Neural cell (in vitro differentiated cells): ENCODE data around the gene RALGPS1.

Experiments
- EP300 ChIP-seq: fragments of 450-650 bp; conservative IDR thresholded peaks from 2 replicates; pipeline ENCODE4 v1.6.1; 2014; ENCODE audit warnings: antibody characterized with exemption, mild to moderate bottlenecking, moderate library complexity; ENCODE audit not compliant: poor library complexity, severe bottlenecking
- MXI1 ChIP-seq: fragments of 450-650 bp; conservative IDR thresholded peaks from 2 replicates; pipeline ENCODE4 v1.6.1; 2014; ENCODE audit warnings: antibody characterized with exemption, mild to moderate bottlenecking; ENCODE audit not compliant: poor library complexity, severe bottlenecking
- POLR2AphosphoS5 ChIP-seq: IDR thresholded peaks from 2 replicates; pipeline ENCODE4 v1.6.1; 2012
- RAD21 ChIP-seq: fragments of 450-650 bp; conservative IDR thresholded peaks from 2 replicates; pipeline ENCODE4 v1.6.1; 2014; ENCODE audit warnings: antibody characterized with exemption, mild to moderate bottlenecking, moderate library complexity
- TF ChIP-seq, protein P1 (sequence below): fragments of 450-650 bp; IDR thresholded peaks from 2 replicates; pipeline ENCODE4 v1.5.1; 2014; ENCODE audit warnings: antibody characterized with exemption, mild to moderate bottlenecking, moderate library complexity; ENCODE audit not compliant: poor library complexity, severe bottlenecking
- TF ChIP-seq, protein P2 (sequence below): IDR thresholded peaks from 2 replicates; pipeline ENCODE4 v1.6.1; 2012; ENCODE audit warnings: borderline replicate concordance

DNA sequence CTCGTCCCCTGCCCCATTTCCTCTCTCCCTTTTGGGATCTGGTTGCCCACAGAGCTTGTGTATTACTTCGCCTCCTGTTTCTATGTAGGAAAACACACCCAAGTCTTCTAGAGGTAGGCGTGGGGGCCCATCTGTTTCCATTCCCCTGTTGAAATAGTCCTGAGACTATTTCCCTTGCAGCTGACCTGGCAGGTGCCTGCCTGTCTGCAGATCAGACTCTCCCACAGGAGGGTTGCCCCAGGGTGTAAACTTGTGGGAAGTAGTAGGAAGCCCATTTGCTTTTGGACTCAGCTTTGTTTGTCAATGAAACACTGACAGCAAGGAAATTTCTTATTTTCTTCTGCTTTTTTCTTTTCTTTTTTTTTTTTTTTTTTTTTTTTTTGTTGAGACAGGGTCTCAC is 333.7 kb downstream of the RALGPS1 start:
- TF ChIP-seq POLR2AphosphoS5 = no peak
- no peak for TF ChIP-seq EP300
- no peak for TF ChIP-seq RAD21
- TF ChIP-seq, protein P1, sequence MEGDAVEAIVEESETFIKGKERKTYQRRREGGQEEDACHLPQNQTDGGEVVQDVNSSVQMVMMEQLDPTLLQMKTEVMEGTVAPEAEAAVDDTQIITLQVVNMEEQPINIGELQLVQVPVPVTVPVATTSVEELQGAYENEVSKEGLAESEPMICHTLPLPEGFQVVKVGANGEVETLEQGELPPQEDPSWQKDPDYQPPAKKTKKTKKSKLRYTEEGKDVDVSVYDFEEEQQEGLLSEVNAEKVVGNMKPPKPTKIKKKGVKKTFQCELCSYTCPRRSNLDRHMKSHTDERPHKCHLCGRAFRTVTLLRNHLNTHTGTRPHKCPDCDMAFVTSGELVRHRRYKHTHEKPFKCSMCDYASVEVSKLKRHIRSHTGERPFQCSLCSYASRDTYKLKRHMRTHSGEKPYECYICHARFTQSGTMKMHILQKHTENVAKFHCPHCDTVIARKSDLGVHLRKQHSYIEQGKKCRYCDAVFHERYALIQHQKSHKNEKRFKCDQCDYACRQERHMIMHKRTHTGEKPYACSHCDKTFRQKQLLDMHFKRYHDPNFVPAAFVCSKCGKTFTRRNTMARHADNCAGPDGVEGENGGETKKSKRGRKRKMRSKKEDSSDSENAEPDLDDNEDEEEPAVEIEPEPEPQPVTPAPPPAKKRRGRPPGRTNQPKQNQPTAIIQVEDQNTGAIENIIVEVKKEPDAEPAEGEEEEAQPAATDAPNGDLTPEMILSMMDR = no peak
- TF ChIP-seq, protein P2, sequence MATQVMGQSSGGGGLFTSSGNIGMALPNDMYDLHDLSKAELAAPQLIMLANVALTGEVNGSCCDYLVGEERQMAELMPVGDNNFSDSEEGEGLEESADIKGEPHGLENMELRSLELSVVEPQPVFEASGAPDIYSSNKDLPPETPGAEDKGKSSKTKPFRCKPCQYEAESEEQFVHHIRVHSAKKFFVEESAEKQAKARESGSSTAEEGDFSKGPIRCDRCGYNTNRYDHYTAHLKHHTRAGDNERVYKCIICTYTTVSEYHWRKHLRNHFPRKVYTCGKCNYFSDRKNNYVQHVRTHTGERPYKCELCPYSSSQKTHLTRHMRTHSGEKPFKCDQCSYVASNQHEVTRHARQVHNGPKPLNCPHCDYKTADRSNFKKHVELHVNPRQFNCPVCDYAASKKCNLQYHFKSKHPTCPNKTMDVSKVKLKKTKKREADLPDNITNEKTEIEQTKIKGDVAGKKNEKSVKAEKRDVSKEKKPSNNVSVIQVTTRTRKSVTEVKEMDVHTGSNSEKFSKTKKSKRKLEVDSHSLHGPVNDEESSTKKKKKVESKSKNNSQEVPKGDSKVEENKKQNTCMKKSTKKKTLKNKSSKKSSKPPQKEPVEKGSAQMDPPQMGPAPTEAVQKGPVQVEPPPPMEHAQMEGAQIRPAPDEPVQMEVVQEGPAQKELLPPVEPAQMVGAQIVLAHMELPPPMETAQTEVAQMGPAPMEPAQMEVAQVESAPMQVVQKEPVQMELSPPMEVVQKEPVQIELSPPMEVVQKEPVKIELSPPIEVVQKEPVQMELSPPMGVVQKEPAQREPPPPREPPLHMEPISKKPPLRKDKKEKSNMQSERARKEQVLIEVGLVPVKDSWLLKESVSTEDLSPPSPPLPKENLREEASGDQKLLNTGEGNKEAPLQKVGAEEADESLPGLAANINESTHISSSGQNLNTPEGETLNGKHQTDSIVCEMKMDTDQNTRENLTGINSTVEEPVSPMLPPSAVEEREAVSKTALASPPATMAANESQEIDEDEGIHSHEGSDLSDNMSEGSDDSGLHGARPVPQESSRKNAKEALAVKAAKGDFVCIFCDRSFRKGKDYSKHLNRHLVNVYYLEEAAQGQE = no peak
- no peak for TF ChIP-seq MXI1
